ENCODE results near the gene LAMTOR5. TPM values are rescaled to one million over a fixed set of nuclear protein-coding genes. Genes with fewer than 3 reads are reported as not detected.

The LAMTOR5 gene
- total RNA-seq, 1 experiment from 2014 or later: 144 TPM

DNA sequence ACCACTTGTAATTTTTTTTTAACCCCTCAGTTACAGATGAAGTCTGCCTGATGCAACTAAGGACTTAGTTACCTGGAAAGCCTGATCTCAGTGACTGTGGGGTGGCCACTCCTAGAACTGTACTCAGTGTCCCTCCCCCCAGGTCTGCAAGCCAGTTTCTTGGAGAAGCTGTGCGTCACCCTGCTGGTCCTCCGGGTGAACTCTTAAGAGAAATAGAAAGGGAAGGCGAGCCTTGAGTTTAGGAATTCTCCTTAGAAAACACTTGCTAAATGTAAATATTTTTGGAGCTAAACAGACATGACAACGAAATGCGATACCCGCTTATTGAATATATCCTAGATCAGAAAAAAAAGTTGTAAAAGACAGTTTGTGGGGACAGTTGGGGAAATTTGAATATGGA, 17.4 kb downstream of the LAMTOR5 start:
- DNase-seq (ENCODE audit: low spot score): no peak
- no peak for TF ChIP-seq EZH2 (IDR thresholded peaks at IDR 0.05; ENCODE audit: borderline replicate concordance, low read depth, low read length, poor library complexity, severe bottlenecking)
- TF ChIP-seq, protein P1, sequence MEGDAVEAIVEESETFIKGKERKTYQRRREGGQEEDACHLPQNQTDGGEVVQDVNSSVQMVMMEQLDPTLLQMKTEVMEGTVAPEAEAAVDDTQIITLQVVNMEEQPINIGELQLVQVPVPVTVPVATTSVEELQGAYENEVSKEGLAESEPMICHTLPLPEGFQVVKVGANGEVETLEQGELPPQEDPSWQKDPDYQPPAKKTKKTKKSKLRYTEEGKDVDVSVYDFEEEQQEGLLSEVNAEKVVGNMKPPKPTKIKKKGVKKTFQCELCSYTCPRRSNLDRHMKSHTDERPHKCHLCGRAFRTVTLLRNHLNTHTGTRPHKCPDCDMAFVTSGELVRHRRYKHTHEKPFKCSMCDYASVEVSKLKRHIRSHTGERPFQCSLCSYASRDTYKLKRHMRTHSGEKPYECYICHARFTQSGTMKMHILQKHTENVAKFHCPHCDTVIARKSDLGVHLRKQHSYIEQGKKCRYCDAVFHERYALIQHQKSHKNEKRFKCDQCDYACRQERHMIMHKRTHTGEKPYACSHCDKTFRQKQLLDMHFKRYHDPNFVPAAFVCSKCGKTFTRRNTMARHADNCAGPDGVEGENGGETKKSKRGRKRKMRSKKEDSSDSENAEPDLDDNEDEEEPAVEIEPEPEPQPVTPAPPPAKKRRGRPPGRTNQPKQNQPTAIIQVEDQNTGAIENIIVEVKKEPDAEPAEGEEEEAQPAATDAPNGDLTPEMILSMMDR (conservative IDR thresholded peaks at IDR 0.05; ENCODE audit: low read depth, low read length): no peak
- no TSS peak for BruUV-seq (replicated peaks)
- no peak overlapping the region for H3K4me3 ChIP-seq (ENCODE audit: low read depth, low read length, poor library complexity, severe bottlenecking)
- no peaks in the 10 kb centered on the region for H3K4me1 ChIP-seq (ENCODE audit: insufficient read depth, low read length, poor library complexity, severe bottlenecking)
- ChIA-PET CTCF (no interaction called here), POLR2A (ENCODE audit: low non-redundant PET) (no interaction called here)
- intact Hi-C loops (cut with micrococcal nuclease; ENCODE audit: unreplicated experiment): no loop called here
- H3K27ac ChIP-seq (ENCODE audit: low read depth, low read length, poor library complexity, severe bottlenecking): no peak overlapping the region
- no peaks in the 10 kb centered on the region for H3K27me3 ChIP-seq (replicated peaks; ENCODE audit: insufficient read depth, low read depth, low read length, poor library complexity)
- no peaks in the 10 kb centered on the region for H3K36me3 ChIP-seq (ENCODE audit: insufficient read depth, low read length, poor library complexity, severe bottlenecking)
- H3K9me3 ChIP-seq (ENCODE audit: low read depth, low read length, poor library complexity, severe bottlenecking): no peaks in the 10 kb centered on the region

DNA sequence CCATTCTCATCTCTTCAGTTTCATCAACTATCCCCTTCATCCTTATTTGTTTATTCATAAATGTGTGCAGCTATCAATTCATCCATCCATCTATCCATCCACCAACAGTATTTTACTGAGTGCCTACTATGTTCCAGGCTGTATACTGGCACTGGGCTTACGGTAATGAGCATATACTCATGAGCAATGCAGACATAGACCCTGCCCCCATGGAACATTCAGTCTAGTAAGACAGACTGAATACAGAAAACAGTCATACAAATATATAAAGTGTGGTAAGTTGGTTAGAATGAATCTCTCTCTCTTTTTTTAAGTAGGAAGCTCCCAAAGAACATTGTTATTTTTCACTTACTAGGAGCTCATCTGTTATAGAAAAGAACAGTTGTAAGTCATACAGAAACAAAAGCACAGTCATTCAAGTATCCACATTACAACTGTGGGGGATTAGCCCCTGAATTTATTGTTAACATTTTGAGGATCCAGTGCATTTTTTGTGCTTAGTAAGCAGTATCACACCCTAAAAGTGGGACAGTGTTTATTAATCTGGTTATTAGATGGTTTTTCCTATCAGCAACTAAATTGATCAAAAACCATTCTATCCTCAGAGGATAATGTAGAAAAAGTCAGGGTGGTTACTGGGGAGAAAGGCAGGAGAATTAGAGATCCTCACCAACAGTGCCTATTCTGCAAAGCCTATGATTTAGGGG, 20.3 kb downstream of the LAMTOR5 start:
- no peak for DNase-seq (ENCODE audit: low spot score)
- ChIA-PET POLR2A (ENCODE audit: low non-redundant PET) (no interaction called here), CTCF (no interaction called here)
- intact Hi-C loops (cut with micrococcal nuclease; ENCODE audit: unreplicated experiment): no loop called here
- no TSS peak for BruUV-seq (replicated peaks)
- Histone ChIP-seq H3K4me3 (ENCODE audit: low read depth, low read length, poor library complexity, severe bottlenecking) (no peak overlapping the region), H3K27ac (ENCODE audit: low read depth, low read length, poor library complexity, severe bottlenecking) (no peak overlapping the region), H3K36me3 (ENCODE audit: insufficient read depth, low read length, poor library complexity, severe bottlenecking) (no peaks in the 10 kb centered on the region), H3K27me3 (replicated peaks; ENCODE audit: insufficient read depth, low read depth, low read length, poor library complexity) (no peaks in the 10 kb centered on the region), H3K4me1 (ENCODE audit: insufficient read depth, low read length, poor library complexity, severe bottlenecking) (no peaks in the 10 kb centered on the region), H3K9me3 (ENCODE audit: low read depth, low read length, poor library complexity, severe bottlenecking) (no peaks in the 10 kb centered on the region)
- no peak for TF ChIP-seq EZH2 (IDR thresholded peaks at IDR 0.05; ENCODE audit: borderline replicate concordance, low read depth, low read length, poor library complexity, severe bottlenecking)
- TF ChIP-seq, protein P1 (conservative IDR thresholded peaks at IDR 0.05; ENCODE audit: low read depth, low read length): no peak

DNA sequence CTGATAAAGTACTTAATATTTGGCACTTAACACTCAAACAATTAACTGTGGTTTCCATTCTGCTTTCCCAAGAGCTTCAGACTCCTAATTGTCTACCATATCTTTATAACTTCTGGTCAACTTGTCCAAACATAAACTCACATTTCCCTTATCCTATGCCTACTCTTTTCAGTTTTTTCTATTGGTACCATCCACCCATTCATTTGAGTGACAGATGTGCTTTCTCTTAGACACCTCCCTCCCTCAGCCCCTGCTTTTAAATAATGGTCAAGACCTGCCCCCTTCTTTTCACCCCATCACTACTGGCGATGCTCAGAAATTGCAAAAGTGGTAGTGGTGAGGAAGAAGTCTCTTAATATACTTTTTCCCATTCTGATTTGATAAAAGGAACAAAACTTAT, 22.1 kb downstream of the LAMTOR5 start:
- POLR2A ChIA-PET (ENCODE audit: low non-redundant PET): no interaction called here
- TF ChIP-seq EZH2 (IDR thresholded peaks at IDR 0.05; ENCODE audit: borderline replicate concordance, low read depth, low read length, poor library complexity, severe bottlenecking): no peak
- TF ChIP-seq, protein P1 (conservative IDR thresholded peaks at IDR 0.05; ENCODE audit: low read depth, low read length): no peak
- no TSS peak for BruUV-seq (replicated peaks)
- Histone ChIP-seq H3K9me3 (ENCODE audit: low read depth, low read length, poor library complexity, severe bottlenecking) (no peaks in the 10 kb centered on the region), H3K36me3 (ENCODE audit: insufficient read depth, low read length, poor library complexity, severe bottlenecking) (no peaks in the 10 kb centered on the region), H3K4me1 (ENCODE audit: insufficient read depth, low read length, poor library complexity, severe bottlenecking) (peaks cover 6% of the 10 kb centered on the region), H3K27me3 (replicated peaks; ENCODE audit: insufficient read depth, low read depth, low read length, poor library complexity) (no peaks in the 10 kb centered on the region), H3K27ac (ENCODE audit: low read depth, low read length, poor library complexity, severe bottlenecking) (no peak overlapping the region), H3K4me3 (ENCODE audit: low read depth, low read length, poor library complexity, severe bottlenecking) (no peak overlapping the region)
- CTCF ChIA-PET: no interaction called here
- intact Hi-C loops (cut with micrococcal nuclease; ENCODE audit: unreplicated experiment): no loop called here
- DNase-seq (ENCODE audit: low spot score): no peak

Data from A673 (cell line).